SK-N-SH (cell line): ENCODE data around the gene SPIRE2. TPM values are rescaled to one million over a fixed set of nuclear protein-coding genes. Genes with fewer than 3 reads are reported as not detected.

Experiments
- CTCF ChIA-PET: fragments of 300-600, 350-600 bp; formaldehyde crosslinking; extraction: SDS; loops from one replicate; lab custom pipeline; 2021; lab: Yijun Ruan, JAX
- POLR2A ChIA-PET: fragments of 350-600 bp; sonication (Branson Sonifier 250); formaldehyde crosslinking; extraction: SDS; loops from one replicate; lab custom pipeline; 2020; ENCODE audit warnings: antibody characterized with exemption, inconsistent platforms; lab: Yijun Ruan, JAX
- DNase-seq: peaks from one replicate; pipeline ENCODE4 v3.0.0; 2012
- H2AFZ ChIP-seq: fragments of 200-600 bp; sonication (generic); 2 replicates; pipeline ENCODE4 v1.8.1; 2016; ENCODE audit warnings: antibody characterized with exemption, mild to moderate bottlenecking, low read depth
- H3F3A ChIP-seq: fragments of 200-600 bp; sonication (generic); replicated peaks from 2 replicates; pipeline ENCODE3; 2016; ENCODE audit warnings: antibody characterized with exemption, mild to moderate bottlenecking; ENCODE audit not compliant: insufficient read depth
- H3K27ac ChIP-seq, 2 experiments: fragments of 200-500 bp in 1 of 2; fragments of 200-600 bp in 1 of 2; sonication (Bioruptor generic) in 1 of 2; sonication (generic), shearing (Covaris generic) in 1 of 2; 2 replicates each; pipeline versions ENCODE4 v1.5.1 to v1.6.1; 2014 to 2016; ENCODE audit warnings: low read depth in 2 of 2, inconsistent platforms in 1 of 2, low read length in 1 of 2, mild to moderate bottlenecking in 1 of 2, mixed read lengths in 1 of 2
- H3K27me3 ChIP-seq: fragments of 200-600 bp; sonication (generic), shearing (Covaris generic); 2 replicates; pipeline ENCODE4 v1.6.1; 2016; ENCODE audit warnings: mixed run types; ENCODE audit not compliant: insufficient read depth
- H3K36me3 ChIP-seq, 2 experiments: fragments of 200-500 bp in 1 of 2; fragments of 200-600 bp in 1 of 2; sonication (Bioruptor generic) in 1 of 2; sonication (generic) in 1 of 2; replicated peaks in 1 of 2; 2 replicates each; pipeline versions ENCODE3 to v1.5.1; 2014 to 2016; ENCODE audit warnings: low read length in 1 of 2, mild to moderate bottlenecking in 1 of 2; ENCODE audit not compliant: insufficient read depth in 2 of 2, control insufficient read depth in 1 of 2
- H3K4me1 ChIP-seq, 2 experiments: fragments of 200-500 bp in 1 of 2; fragments of 200-600 bp in 1 of 2; sonication (Bioruptor generic) in 1 of 2; sonication (generic), shearing (Covaris generic) in 1 of 2; 2 replicates each; pipeline versions ENCODE4 v1.5.1 to v1.6.1; 2014 to 2016; ENCODE audit warnings: low read depth in 1 of 2, low read length in 1 of 2, mixed run types in 1 of 2; ENCODE audit not compliant: insufficient read depth in 2 of 2, control insufficient read depth in 1 of 2
- H3K4me2 ChIP-seq: fragments of 200-600 bp; sonication (generic), shearing (Covaris generic); 2 replicates; pipeline ENCODE4 v1.6.1; 2017; ENCODE audit warnings: mixed run types
- H3K4me3 ChIP-seq, 2 experiments: fragments of 200-500 bp in 1 of 2; fragments of 200-600 bp in 1 of 2; sonication (Bioruptor generic) in 1 of 2; sonication (generic), shearing (Covaris generic) in 1 of 2; 2 replicates each; pipeline versions ENCODE4 v1.5.1 to v1.8.1; 2014 to 2016; ENCODE audit warnings: low read depth in 2 of 2, inconsistent platforms in 1 of 2, low read length in 1 of 2, mild to moderate bottlenecking in 1 of 2, mixed read lengths in 1 of 2, moderate library complexity in 1 of 2
- H3K79me2 ChIP-seq: fragments of 200-600 bp; sonication (generic); 2 replicates; pipeline ENCODE4 v1.8.1; 2017; ENCODE audit warnings: mild to moderate bottlenecking; ENCODE audit not compliant: insufficient read depth
- H3K9ac ChIP-seq: fragments of 200-600 bp; sonication (generic); 2 replicates; pipeline ENCODE4 v1.6.1; 2017; ENCODE audit warnings: mixed run types
- H3K9me2 ChIP-seq: fragments of 200-600 bp; sonication (generic); 2 replicates; pipeline ENCODE4 v1.6.1; 2017; ENCODE audit warnings: mixed run types
- H3K9me3 ChIP-seq: fragments of 200-600 bp; sonication (generic); 2 replicates; pipeline ENCODE4 v1.6.1; 2017; ENCODE audit warnings: mixed run types, mild to moderate bottlenecking, moderate library complexity
- H4K20me1 ChIP-seq: fragments of 200-600 bp; sonication (generic); 2 replicates; pipeline ENCODE4 v1.6.1; 2017; ENCODE audit warnings: mild to moderate bottlenecking, mixed run types; ENCODE audit not compliant: insufficient read depth
- MEF2A ChIP-seq: IDR thresholded peaks from 2 replicates; pipeline ENCODE4 v1.4.0; 2012; ENCODE audit warnings: low read depth, borderline replicate concordance
- NRF1 ChIP-seq: IDR thresholded peaks from 2 replicates; pipeline ENCODE4 v1.6.1; 2012; ENCODE audit warnings: low read depth, mild to moderate bottlenecking, low read length
- RFX5 ChIP-seq: IDR thresholded peaks from 2 replicates; pipeline ENCODE4 v1.6.1; 2012; ENCODE audit warnings: mild to moderate bottlenecking, improper control_type of control experiment, low read length
- TAF1 ChIP-seq: IDR thresholded peaks from 2 replicates; pipeline ENCODE4 v1.6.1; 2012; ENCODE audit warnings: low read depth, mild to moderate bottlenecking, low read length, moderate library complexity, borderline replicate concordance
- TCF12 ChIP-seq: IDR thresholded peaks from 2 replicates; pipeline ENCODE4 v1.4.0; 2012
- TEAD4 ChIP-seq: IDR thresholded peaks from 2 replicates; pipeline ENCODE4 v1.4.0; 2012; ENCODE audit warnings: mild to moderate bottlenecking, borderline replicate concordance; ENCODE audit not compliant: insufficient read depth
- WGBS: methylation state at CpG from one replicate; pipeline ENCODE4 v1.1.6; 2017; ENCODE audit warnings: low lambda C conversion rate; 5-methylcytosine and 5-hydroxymethylcytosine counted together
- polyA plus RNA-seq, 3 experiments: library from polyadenylated mRNA; depleted of rRNA; stranded (reverse); fragments of >200 nt; gene quantifications; 2 replicates each; pipeline ENCODE4 v1.2.3, GENCODE V29; 2012
- TF ChIP-seq, protein P1 (sequence below): IDR thresholded peaks from 2 replicates; pipeline ENCODE4 v1.6.1; 2012; ENCODE audit warnings: mild to moderate bottlenecking, low read depth, low read length, moderate library complexity
- TF ChIP-seq, protein P2 (sequence below): fragments of 150-350 bp; IDR thresholded peaks from 2 replicates; pipeline ENCODE4 v1.6.1; 2017; ENCODE audit warnings: antibody characterized with exemption, low read length, low read depth, borderline replicate concordance
- TF ChIP-seq, protein P3 (sequence below): IDR thresholded peaks from 2 replicates; pipeline ENCODE4 v1.4.0; 2012; ENCODE audit warnings: low read depth

The SPIRE2 gene
- polyA plus RNA-seq, 1 of the 3 experiments (the other 2 are of a cell fraction), result 15.3 TPM

DNA sequence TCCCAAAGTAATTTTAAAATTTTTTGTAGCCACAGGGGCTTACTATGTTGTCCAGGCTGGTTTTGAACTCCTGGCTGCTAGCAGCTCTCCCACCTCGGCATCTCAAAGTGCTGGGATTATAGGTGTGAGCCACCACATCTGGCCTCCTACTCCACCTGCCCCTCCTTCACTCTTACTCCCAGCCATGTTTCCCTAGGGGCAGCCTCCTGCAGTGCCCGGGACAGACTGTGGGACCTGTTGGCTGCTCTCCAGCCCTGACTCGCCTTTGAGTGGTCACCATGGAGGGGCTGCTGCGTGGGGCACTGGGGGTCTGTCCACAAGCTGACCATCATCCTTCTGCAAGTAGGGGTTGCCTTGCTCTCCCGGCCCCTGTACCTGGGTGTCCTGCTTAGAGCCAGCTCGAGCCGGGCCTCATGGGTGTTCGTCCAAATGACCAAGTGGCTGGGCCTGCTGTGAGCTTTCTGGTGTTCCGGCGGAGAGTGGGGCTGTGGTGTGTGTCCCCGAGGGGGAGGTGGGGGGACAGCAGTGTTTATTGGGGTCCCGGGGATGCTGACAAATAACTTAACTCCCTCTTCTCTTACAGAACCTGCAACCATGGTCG lies 16.6 kb downstream of the SPIRE2 start (continued):
- TF ChIP-seq, protein P1, sequence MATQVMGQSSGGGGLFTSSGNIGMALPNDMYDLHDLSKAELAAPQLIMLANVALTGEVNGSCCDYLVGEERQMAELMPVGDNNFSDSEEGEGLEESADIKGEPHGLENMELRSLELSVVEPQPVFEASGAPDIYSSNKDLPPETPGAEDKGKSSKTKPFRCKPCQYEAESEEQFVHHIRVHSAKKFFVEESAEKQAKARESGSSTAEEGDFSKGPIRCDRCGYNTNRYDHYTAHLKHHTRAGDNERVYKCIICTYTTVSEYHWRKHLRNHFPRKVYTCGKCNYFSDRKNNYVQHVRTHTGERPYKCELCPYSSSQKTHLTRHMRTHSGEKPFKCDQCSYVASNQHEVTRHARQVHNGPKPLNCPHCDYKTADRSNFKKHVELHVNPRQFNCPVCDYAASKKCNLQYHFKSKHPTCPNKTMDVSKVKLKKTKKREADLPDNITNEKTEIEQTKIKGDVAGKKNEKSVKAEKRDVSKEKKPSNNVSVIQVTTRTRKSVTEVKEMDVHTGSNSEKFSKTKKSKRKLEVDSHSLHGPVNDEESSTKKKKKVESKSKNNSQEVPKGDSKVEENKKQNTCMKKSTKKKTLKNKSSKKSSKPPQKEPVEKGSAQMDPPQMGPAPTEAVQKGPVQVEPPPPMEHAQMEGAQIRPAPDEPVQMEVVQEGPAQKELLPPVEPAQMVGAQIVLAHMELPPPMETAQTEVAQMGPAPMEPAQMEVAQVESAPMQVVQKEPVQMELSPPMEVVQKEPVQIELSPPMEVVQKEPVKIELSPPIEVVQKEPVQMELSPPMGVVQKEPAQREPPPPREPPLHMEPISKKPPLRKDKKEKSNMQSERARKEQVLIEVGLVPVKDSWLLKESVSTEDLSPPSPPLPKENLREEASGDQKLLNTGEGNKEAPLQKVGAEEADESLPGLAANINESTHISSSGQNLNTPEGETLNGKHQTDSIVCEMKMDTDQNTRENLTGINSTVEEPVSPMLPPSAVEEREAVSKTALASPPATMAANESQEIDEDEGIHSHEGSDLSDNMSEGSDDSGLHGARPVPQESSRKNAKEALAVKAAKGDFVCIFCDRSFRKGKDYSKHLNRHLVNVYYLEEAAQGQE, result no peak

DNA sequence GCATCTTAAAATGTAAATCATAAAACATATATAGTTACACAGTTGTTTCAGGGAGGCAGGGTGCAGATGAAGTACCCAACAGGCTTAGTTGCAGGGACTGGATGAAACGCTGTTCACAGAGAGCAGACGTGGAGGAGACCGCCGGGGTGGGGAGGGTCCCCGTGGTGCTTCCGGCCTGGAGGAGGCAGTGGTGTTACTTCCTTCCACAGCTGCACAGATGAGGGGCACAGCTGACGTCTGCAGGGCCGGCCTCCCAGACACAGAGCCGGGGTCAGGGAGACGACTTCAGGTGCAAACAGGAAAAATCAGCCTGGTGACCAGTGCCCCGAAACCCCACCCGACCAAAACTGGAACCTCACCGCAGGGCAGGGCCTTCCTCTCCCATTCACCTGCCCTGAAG lies 17.1 kb downstream of the SPIRE2 start:
- H3K9me3 ChIP-seq, result no peaks in the 10 kb centered on the region
- peaks cover 11 to 13% of the 10 kb centered on the region in 2 experiments; a peak in 2 of 4 replicates for H3K4me1 ChIP-seq
- H3K36me3 ChIP-seq, result no peaks in the 10 kb centered on the region
- H3K9me2 ChIP-seq, result no peaks in the 10 kb centered on the region
- no peak overlapping the region for H2AFZ ChIP-seq
- no peak overlapping the region for H3K4me2 ChIP-seq
- WGBS, result 96% methylated on average over 10 of the region's 13 CpGs
- no peaks in the 10 kb centered on the region for H3K79me2 ChIP-seq
- POLR2A ChIA-PET, result no interaction called here
- peaks cover 14% of the 10 kb centered on the region for H3F3A ChIP-seq
- no peak for TF ChIP-seq MEF2A
- no peak for TF ChIP-seq TCF12
- TF ChIP-seq TAF1, result no peak
- TF ChIP-seq, protein P1, result no peak
- TF ChIP-seq RFX5, result no peak
- TF ChIP-seq, protein P2, sequence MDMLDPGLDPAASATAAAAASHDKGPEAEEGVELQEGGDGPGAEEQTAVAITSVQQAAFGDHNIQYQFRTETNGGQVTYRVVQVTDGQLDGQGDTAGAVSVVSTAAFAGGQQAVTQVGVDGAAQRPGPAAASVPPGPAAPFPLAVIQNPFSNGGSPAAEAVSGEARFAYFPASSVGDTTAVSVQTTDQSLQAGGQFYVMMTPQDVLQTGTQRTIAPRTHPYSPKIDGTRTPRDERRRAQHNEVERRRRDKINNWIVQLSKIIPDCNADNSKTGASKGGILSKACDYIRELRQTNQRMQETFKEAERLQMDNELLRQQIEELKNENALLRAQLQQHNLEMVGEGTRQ, result no peak
- TF ChIP-seq NRF1, result no peak
- TF ChIP-seq, protein P3, sequence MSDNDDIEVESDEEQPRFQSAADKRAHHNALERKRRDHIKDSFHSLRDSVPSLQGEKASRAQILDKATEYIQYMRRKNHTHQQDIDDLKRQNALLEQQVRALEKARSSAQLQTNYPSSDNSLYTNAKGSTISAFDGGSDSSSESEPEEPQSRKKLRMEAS, result no peak
- no peak for TF ChIP-seq TEAD4
- TF ChIP-seq, all 33 proteins: peak for 0
- CTCF ChIA-PET, result interaction anchor here (1.0 to 7.0 kb wide), 2 partner anchors 10 to 15 kb away, joined by 3 to 68 read pairs; no protein-coding TSS in a partner anchor
- no peak overlapping the region for H3K9ac ChIP-seq
- H3K27me3 ChIP-seq, result no peaks in the 10 kb centered on the region
- H3K27ac ChIP-seq, result no peak overlapping the region
- no peaks in the 10 kb centered on the region for H4K20me1 ChIP-seq
- DNase-seq, result no peak
- no peak overlapping the region for H3K4me3 ChIP-seq
